Measurements from ENCODE around the gene SMIM44.

Gene SMIM44

GRCh38 chr19:3500429-3501101, 17.3 kb upstream of the SMIM44 start, which contains the start of gene DOHH:
Gene DOHH (minus strand): TSS chr19:3500674. CDS start chr19:3496814, 3,860 bp downstream.
- peak; percentile 96 for DNase-seq (ENCODE audit: low spot score)

DNA sequence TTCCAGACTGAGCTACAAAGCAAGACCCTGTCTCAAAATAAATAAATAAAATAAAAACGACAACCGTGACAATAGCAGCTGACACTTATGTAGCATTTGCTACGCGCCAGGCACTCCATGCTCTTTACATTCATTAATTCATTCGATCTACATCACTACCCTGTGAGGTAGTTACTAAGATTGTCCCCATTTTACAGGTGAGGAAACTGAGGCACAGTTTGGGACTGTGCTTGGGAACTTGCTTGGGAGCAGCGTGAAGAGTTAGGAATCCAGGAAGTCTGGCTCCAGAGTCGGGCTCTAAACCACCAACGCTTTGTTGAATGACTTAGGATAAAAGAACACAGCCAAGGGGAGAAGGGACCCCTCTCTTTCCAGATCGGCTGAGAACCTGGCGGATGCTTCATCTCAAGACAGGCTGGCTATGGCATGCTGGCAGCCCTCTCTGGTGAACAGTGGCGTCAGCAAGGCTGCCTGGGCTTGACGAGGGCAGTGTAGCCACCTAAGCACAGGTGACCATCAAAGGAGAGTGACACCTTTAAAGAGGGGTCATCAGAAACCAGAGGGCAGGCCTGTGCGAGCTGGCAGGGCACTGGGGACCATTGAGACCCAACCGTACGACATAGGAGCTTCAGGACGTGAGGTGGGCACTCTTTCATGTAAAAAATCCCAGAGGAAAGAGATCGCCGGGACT, 16.6 kb upstream of the SMIM44 start:
- DNase-seq (ENCODE audit: low spot score), result no peak

DNA sequence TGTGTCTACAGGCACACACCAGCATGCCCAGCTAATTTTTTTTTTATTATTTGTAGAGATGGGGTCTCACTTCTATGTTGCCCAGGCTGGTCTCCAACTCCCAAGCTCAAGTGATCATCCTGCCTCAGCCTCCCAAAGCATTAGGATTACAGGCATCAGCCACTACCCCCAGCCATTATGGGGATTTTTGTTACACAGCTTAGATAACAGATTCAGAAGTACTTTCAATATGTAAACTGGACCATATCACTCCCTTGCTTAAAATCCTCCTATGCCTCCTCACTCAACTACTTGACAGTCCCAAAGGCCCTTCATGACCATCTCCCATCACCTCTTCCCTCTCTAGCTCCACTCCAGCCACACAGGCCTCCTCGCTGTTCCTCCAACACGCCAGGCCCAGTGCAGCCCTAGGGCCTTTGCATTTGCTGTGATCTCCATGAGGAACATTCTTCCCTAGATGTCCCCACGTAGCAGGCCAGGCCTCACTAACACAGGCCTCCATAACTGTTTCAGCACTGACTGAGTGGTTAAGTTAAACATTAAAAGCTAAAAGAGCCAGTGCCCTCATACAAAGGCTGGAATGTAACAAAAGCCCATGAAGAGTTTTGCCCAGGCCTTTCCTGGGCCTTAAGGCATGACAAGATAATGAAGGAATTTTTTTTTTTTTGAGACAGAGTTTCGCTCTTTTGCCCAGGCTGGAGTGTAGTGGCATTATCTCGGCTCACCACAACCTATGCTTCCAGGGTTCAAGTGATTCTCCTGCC, 14.7 kb upstream of the SMIM44 start:
- no peak for DNase-seq (ENCODE audit: low spot score)

DNA sequence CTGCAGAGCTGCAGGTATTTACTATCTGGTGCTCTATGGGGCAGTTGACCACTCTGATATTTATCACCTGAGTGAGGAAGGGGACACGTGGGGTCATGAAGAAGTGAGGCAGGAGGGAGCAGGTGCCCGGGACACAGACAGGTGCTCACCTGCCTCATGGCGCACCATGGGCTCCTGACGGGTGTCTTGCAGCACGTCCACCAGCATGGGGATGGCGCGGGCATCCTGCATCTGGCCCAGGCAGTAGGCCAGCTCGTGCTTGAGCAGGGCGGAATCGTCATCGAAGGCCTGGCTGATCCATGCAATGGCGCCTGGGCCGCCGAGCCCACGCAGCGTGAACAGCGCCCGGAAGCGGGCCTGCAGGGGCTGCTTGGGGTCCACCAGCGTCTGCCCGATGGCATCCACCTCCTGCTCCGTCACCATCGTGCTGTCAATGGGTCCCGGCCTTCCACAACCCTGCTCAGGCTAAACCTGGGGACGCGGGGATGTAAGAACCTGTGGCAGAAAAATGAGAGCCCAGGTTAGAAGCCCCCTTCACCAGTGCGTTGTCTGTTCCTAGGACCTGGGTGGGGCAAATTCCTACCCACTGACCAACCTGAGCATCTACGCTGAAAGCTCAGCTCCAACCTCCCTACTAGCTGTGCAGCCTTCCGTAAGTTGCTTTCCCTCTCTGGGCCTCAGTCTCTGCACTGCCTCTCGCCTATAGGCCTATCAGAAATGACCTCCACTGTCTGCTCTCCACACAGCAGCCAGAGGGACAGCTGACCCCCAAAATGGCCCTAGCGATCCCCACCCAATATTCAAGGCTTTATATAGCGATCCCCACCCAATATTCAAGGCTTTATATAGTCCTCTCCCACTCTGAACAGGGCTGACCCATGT, 13.4 kb upstream of the SMIM44 start:
- no peak for DNase-seq (ENCODE audit: low spot score)

DNA sequence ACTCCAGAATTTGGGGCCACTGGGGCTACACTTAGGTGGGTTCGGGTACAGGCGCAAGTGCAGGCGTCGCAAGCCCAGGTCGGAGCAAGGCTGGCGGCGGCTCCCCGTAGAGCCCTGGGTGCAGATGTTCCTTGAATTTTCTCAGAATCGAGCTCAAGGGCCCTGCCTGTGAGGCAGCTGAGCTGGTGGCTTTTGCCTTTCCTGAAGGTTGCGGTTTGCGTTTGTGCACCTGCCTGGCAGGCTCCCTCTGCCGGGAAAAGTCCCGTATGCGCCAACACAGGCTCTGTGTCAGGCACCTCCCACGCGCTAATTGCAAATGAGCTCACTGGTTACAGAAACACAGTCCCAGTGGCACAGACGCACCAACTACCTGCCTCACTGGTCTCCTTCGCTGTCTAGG, 11.3 kb upstream of the SMIM44 start:
- DNase-seq (ENCODE audit: low spot score), result peak; percentile 74

GRCh38 chr19:3494051-3494450, 10.8 kb upstream of the SMIM44 start:
- peak; percentile 94 for DNase-seq (ENCODE audit: low spot score)

- DNase-seq (ENCODE audit: low spot score), result no peak
These were observed 10.4 kb upstream of the SMIM44 start for GRCh38 chr19:3493651-3494050.

DNA sequence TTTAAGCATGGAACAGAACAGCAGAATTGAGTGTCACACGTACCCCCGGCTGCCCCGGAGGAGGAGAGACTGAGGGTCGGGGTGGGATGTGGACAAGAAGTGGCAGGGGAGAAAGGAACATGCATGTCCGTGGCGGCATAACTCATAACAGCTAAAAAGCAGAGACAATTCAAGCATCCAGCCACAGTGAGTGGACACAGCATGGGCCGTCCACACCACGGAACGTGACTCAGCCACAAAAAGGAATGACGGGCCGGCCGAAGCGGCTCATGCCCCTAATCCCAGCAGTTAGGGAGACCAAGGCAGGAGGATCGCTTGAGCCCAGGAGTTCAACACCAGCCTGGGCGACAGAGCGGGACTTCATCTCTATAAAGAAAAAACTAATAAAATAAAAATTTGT, 9.7 kb upstream of the SMIM44 start:
- DNase-seq (ENCODE audit: low spot score), result no peak

- no peak for DNase-seq (ENCODE audit: low spot score)
These were observed 9.0 kb upstream of the SMIM44 start for GRCh38 chr19:3492131-3492839.

- DNase-seq (ENCODE audit: low spot score), result no peak
These were observed 8.3 kb upstream of the SMIM44 start for GRCh38 chr19:3491396-3492119.

DNA sequence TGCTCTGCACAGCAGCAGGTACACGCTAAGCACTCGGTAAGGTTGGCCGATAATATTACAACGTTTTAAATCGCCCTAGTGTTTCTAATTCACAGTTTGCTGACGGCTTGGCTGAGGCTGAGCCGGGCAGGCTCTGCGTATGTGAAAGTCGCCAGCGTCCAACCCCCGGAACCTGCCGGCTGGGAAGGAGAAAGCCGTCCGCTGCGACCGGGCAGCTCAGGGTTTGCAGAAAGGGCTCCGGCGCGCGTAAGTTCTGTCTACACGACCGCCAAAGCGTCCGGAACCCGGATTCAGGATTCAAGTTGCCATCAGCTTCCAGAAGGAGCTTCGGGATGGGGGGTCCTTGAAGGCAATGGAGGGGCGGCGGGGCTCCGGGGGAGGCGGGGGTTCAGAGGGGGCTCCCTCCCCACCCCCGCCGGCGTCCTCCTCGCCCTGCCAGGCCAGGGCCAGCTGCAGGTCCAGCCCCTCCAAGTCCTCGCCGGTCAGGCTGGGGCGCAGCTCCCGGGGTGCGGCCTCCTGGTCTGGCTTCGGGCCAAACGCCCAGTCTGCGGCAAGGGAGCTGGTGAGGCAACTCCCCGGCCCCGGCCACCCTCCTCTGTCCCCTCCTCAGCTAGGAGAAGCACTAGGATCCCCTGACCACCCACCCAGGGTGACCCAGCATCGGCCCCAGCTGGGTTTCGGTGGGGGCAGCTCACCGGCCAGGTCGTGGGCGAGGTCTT, 575 bp downstream of the SMIM44 start:
- DNase-seq (ENCODE audit: low spot score), result no peak

- DNase-seq (ENCODE audit: low spot score), result no peak
These were observed 1.8 kb downstream of the SMIM44 start for GRCh38 chr19:3481241-3482090.

GRCh38 chr19:3480383-3481091, 2.7 kb downstream of the SMIM44 start, which contains the start of gene SMIM24:
Gene SMIM24 (minus strand): TSS chr19:3480525. CDS start chr19:3480463, 62 bp downstream.
- DNase-seq (ENCODE audit: low spot score), result no peak

- no peak for DNase-seq (ENCODE audit: low spot score)
These were observed 3.4 kb downstream of the SMIM44 start for GRCh38 chr19:3479834-3480215.

- no peak for DNase-seq (ENCODE audit: low spot score)
These were observed 3.9 kb downstream of the SMIM44 start for GRCh38 chr19:3479177-3479833.

- DNase-seq (ENCODE audit: low spot score), result no peak
These were observed 4.6 kb downstream of the SMIM44 start for GRCh38 chr19:3478409-3479176.

DNA sequence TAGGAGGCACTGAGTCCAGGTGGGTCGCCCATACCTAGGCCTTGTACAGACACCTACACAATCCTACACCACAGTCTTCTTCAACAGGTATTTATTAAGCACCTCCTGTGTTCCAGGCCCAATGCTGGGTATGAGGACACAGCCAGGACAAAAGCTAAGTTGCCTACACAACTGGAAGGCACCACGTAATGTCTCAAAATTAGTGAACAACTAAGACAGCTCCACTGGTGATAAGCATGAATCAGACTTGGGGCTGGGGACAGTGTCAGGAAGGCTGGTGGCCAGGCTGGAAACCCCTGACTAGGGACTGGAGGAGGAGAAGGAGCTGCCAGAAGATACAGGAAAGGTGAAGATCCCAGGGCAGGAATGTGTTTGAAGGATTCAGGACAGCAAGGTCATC, 5.3 kb downstream of the SMIM44 start:
- DNase-seq (ENCODE audit: low spot score), result no peak
